Subcutaneous abdominal adipose tissue (tissue), 5 donors: ENCODE results near the gene KRT8.

Experiments
- H3K27ac ChIP-seq: one replicate; pipeline ENCODE4 v1.7.0; 2013; ENCODE audit warnings: low read depth, mild to moderate bottlenecking, inconsistent platforms, low read length, moderate library complexity
- H3K27me3 ChIP-seq, 5 donors: one replicate each; pipeline ENCODE4 v1.7.0; 2013; ENCODE audit warnings: low read length in 5 of 5, inconsistent platforms in 1 of 5; ENCODE audit not compliant: control insufficient read depth in 5 of 5, insufficient read depth in 4 of 5
- H3K36me3 ChIP-seq, 5 donors: one replicate each; pipeline ENCODE4 v1.7.0; 2013; ENCODE audit warnings: low read length in 5 of 5; ENCODE audit not compliant: control insufficient read depth in 5 of 5, insufficient read depth in 5 of 5
- H3K4me1 ChIP-seq, 5 donors: one replicate each; pipeline ENCODE4 v1.7.0; 2013; ENCODE audit warnings: low read length in 5 of 5, mild to moderate bottlenecking in 3 of 5, moderate library complexity in 1 of 5; ENCODE audit not compliant: control insufficient read depth in 5 of 5, insufficient read depth in 5 of 5
- H3K4me3 ChIP-seq, 5 donors: one replicate each; pipeline ENCODE4 v1.7.0; 2013; ENCODE audit warnings: low read length in 5 of 5, low read depth in 1 of 5
- H3K9ac ChIP-seq, 5 donors: one replicate each; pipeline ENCODE4 v1.7.0; 2013; ENCODE audit warnings: low read length in 5 of 5, mild to moderate bottlenecking in 4 of 5, moderate library complexity in 3 of 5
- H3K9me3 ChIP-seq, 5 donors: one replicate each; pipeline ENCODE4 v1.7.0; 2013; ENCODE audit warnings: low read length in 5 of 5; ENCODE audit not compliant: control insufficient read depth in 5 of 5
- donor health status: healthy.
- donor health status: healthy.
- donor health status: healthy.
- donor health status: healthy.
- donor health status: healthy.

KRT8 gene

GRCh38 chr12:52925717-52926595, 21.1 kb upstream of the KRT8 start:
- Histone ChIP-seq H3K27ac (peak overlapping the region; percentile 74), H3K4me1 (peaks cover 9 to 35% (median 28%) of the 10 kb centered on the region in 5 donors), H3K9ac (peak overlapping the region in 1 of 5 donors; percentile 8), H3K9me3 (no peaks in the 10 kb centered on the region), H3K36me3 (no peaks in the 10 kb centered on the region), H3K4me3 (no peak overlapping the region), H3K27me3 (no peaks in the 10 kb centered on the region)

- Histone ChIP-seq H3K36me3 (no peaks in the 10 kb centered on the region), H3K27ac (peak overlapping the region; percentile 7), H3K9ac (peak overlapping the region in 1 of 5 donors; percentile 8), H3K9me3 (no peaks in the 10 kb centered on the region), H3K27me3 (no peaks in the 10 kb centered on the region), H3K4me1 (peaks cover 9 to 37% (median 30%) of the 10 kb centered on the region in 5 donors), H3K4me3 (no peak overlapping the region)
Measured at GRCh38 chr12:52924764-52925716, 20.2 kb upstream of the KRT8 start.

GRCh38 chr12:52921488-52922165, 16.8 kb upstream of the KRT8 start:
- no peaks in the 10 kb centered on the region for H3K9me3 ChIP-seq
- H3K9ac ChIP-seq, result no peak overlapping the region
- no peaks in the 10 kb centered on the region for H3K27me3 ChIP-seq
- no peak overlapping the region for H3K27ac ChIP-seq
- H3K36me3 ChIP-seq, result no peaks in the 10 kb centered on the region
- peaks cover 0 to 21% (median 13%) of the 10 kb centered on the region in 5 donors for H3K4me1 ChIP-seq
- no peak overlapping the region for H3K4me3 ChIP-seq

GRCh38 chr12:52920937-52921336, 16.1 kb upstream of the KRT8 start:
- Histone ChIP-seq H3K27me3 (no peaks in the 10 kb centered on the region), H3K9ac (no peak overlapping the region), H3K4me3 (no peak overlapping the region), H3K36me3 (no peaks in the 10 kb centered on the region), H3K4me1 (peaks cover 0 to 14% (median 7%) of the 10 kb centered on the region in 5 donors), H3K9me3 (no peaks in the 10 kb centered on the region), H3K27ac (no peak overlapping the region)

GRCh38 chr12:52918784-52919183, 13.9 kb upstream of the KRT8 start:
- Histone ChIP-seq H3K4me3 (no peak overlapping the region), H3K27me3 (no peaks in the 10 kb centered on the region), H3K9me3 (no peaks in the 10 kb centered on the region), H3K36me3 (no peaks in the 10 kb centered on the region), H3K27ac (no peak overlapping the region), H3K4me1 (peaks cover 0 to 10% (median 4%) of the 10 kb centered on the region in 5 donors), H3K9ac (no peak overlapping the region)

- Histone ChIP-seq H3K4me1 (peaks cover 0 to 10% (median 4%) of the 10 kb centered on the region in 5 donors), H3K27me3 (no peaks in the 10 kb centered on the region), H3K4me3 (no peak overlapping the region), H3K9ac (no peak overlapping the region), H3K27ac (no peak overlapping the region), H3K9me3 (no peaks in the 10 kb centered on the region), H3K36me3 (no peaks in the 10 kb centered on the region)
Measured at GRCh38 chr12:52918351-52918750, 13.5 kb upstream of the KRT8 start.

GRCh38 chr12:52917800-52918199, 12.9 kb upstream of the KRT8 start:
- no peak overlapping the region for H3K9ac ChIP-seq
- peaks cover 0 to 10% (median 4%) of the 10 kb centered on the region in 5 donors for H3K4me1 ChIP-seq
- no peaks in the 10 kb centered on the region for H3K27me3 ChIP-seq
- no peaks in the 10 kb centered on the region for H3K9me3 ChIP-seq
- H3K4me3 ChIP-seq, result no peak overlapping the region
- H3K36me3 ChIP-seq, result no peaks in the 10 kb centered on the region
- H3K27ac ChIP-seq, result no peak overlapping the region

- no peaks in the 10 kb centered on the region for H3K27me3 ChIP-seq
- H3K4me1 ChIP-seq, result peaks cover 0 to 5% (median 3%) of the 10 kb centered on the region in 5 donors
- H3K9me3 ChIP-seq, result no peaks in the 10 kb centered on the region
- H3K27ac ChIP-seq, result no peak overlapping the region
- H3K36me3 ChIP-seq, result no peaks in the 10 kb centered on the region
- H3K4me3 ChIP-seq, result no peak overlapping the region
- H3K9ac ChIP-seq, result peak overlapping the region in 1 of 5 donors; percentile 2
Measured at GRCh38 chr12:52916216-52916615, 11.3 kb upstream of the KRT8 start.

- Histone ChIP-seq H3K36me3 (no peaks in the 10 kb centered on the region), H3K9ac (no peak overlapping the region), H3K4me1 (peaks cover 0 to 1% (median 0%) of the 10 kb centered on the region in 5 donors), H3K27me3 (no peaks in the 10 kb centered on the region), H3K4me3 (no peak overlapping the region), H3K27ac (no peak overlapping the region), H3K9me3 (no peaks in the 10 kb centered on the region)
Measured at GRCh38 chr12:52915637-52916036, 10.8 kb upstream of the KRT8 start.
